Calu3 (cell line): ENCODE data around the gene KLF14. TPM values are rescaled to one million over a fixed set of nuclear protein-coding genes. Genes with fewer than 3 reads are reported as not detected.
"Not testable (repeated sequence)": the region's sequence is repeated elsewhere in the genome, so short reads cannot be mapped to it uniquely, and the experiment has no call there.

Source experiments
- BruUV-seq: library from RNA; stranded (reverse); fragments of 400-500 nt; replicated peaks from 2 replicates; lab custom pipeline; 2021; lab: Mats Ljungman, UMichigan
- CTCF ChIA-PET: fragments of 300-600 bp; sonication (Branson Sonifier 250); formaldehyde crosslinking; loops from one replicate; lab custom pipeline; 2022; ENCODE audit warnings: antibody characterized with exemption; lab: Charles Lee
- DNase-seq: peaks from one replicate; pipeline ENCODE4 v3.0.0; 2022
- H3K27ac Mint-ChIP-seq: one replicate; pipeline ENCODE4 v1.8.0; 2022; ENCODE audit warnings: mixed read lengths; ENCODE audit not compliant: unreplicated experiment
- H3K27me3 Mint-ChIP-seq: one replicate; pipeline ENCODE4 v1.8.0; 2022; ENCODE audit warnings: mixed read lengths; ENCODE audit not compliant: unreplicated experiment
- H3K36me3 Mint-ChIP-seq: one replicate; pipeline ENCODE4 v1.8.0; 2022; ENCODE audit warnings: mild to moderate bottlenecking, moderate library complexity, mixed read lengths; ENCODE audit not compliant: insufficient read depth, unreplicated experiment
- H3K4me1 Mint-ChIP-seq: one replicate; pipeline ENCODE4 v1.8.0; 2022; ENCODE audit warnings: mild to moderate bottlenecking, low read depth, mixed read lengths; ENCODE audit not compliant: unreplicated experiment
- H3K4me3 Mint-ChIP-seq: one replicate; pipeline ENCODE4 v1.8.0; 2022; ENCODE audit warnings: mild to moderate bottlenecking, low read depth, moderate library complexity, mixed read lengths; ENCODE audit not compliant: unreplicated experiment
- H3K9me3 Mint-ChIP-seq: one replicate; pipeline ENCODE4 v1.8.0; 2022; ENCODE audit warnings: low read depth, mixed read lengths; ENCODE audit not compliant: unreplicated experiment
- intact Hi-C: fragments of 100-400 bp; cut with micrococcal nuclease; formaldehyde crosslinking; loops from one replicate; pipeline ENCODE4 v1.10.0; 2022; ENCODE audit not compliant: unreplicated experiment
- total RNA-seq: library from RNA; stranded (reverse); gene quantifications from 2 replicates; pipeline ENCODE4 v1.2.3, GENCODE V29; 2022
- TF ChIP-seq, protein P1 (sequence below): fragments of 200-600 bp; IDR thresholded peaks from one replicate; pipeline ENCODE4 v1.8.0; 2022; ENCODE audit warnings: antibody characterized with exemption; ENCODE audit not compliant: unreplicated experiment

The KLF14 gene
- total RNA-seq, 1 experiment from 2014 or later = 0.17 TPM

DNA sequence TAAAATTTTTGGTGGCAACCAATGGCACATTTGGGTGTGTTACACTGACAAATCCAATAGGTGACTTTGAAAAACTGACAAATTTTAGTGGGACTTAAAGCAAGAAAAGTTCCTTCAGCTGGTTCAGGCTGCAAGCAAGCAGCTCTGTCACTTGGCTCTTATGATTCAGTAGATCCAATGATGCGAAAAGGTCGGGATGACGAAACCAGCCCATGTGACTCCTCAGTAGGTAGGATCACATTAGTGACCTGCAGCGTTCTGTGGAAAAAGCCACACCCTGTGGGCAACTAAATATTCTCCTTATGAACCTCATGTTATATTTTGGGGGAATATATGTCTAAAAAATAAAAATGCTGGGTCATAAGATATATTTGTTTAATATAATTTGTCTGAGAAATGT lies 34.3 kb downstream of the KLF14 start:
- Mint-ChIP-seq H3K36me3 (no peaks in the 10 kb centered on the region), H3K4me3 (no peak overlapping the region), H3K27ac (no peak overlapping the region), H3K4me1 (no peaks in the 10 kb centered on the region), H3K27me3 (no peaks in the 10 kb centered on the region), H3K9me3 (no peaks in the 10 kb centered on the region)
- no TSS peak for BruUV-seq
- CTCF ChIA-PET = no interaction called here
- TF ChIP-seq, protein P1, sequence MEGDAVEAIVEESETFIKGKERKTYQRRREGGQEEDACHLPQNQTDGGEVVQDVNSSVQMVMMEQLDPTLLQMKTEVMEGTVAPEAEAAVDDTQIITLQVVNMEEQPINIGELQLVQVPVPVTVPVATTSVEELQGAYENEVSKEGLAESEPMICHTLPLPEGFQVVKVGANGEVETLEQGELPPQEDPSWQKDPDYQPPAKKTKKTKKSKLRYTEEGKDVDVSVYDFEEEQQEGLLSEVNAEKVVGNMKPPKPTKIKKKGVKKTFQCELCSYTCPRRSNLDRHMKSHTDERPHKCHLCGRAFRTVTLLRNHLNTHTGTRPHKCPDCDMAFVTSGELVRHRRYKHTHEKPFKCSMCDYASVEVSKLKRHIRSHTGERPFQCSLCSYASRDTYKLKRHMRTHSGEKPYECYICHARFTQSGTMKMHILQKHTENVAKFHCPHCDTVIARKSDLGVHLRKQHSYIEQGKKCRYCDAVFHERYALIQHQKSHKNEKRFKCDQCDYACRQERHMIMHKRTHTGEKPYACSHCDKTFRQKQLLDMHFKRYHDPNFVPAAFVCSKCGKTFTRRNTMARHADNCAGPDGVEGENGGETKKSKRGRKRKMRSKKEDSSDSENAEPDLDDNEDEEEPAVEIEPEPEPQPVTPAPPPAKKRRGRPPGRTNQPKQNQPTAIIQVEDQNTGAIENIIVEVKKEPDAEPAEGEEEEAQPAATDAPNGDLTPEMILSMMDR = no peak
- DNase-seq = no peak
- intact Hi-C loops = loop anchor here (5.0 kb wide), 1 partner anchor 457 kb away; no protein-coding TSS in a partner anchor

DNA sequence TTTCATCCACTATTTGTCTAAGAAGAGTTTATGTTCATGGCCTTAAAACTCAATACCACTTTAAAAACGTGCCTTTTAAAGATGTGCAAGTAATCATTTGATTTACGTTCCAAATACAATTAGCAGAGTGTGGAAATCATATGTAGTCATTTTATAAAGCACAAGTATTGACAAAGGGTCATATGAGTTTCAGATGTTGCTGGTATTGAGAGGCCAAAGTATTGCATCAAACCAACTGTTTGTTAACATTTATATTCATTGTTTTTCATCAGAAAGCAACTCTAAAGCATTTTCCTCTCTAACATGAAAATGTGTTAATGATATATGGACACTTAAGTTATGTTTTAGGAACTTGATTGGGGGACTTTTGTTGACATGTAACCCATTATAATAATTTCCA lies 36.2 kb downstream of the KLF14 start:
- no peaks in the 10 kb centered on the region for H3K4me1 Mint-ChIP-seq
- no peak for DNase-seq
- no peaks in the 10 kb centered on the region for H3K9me3 Mint-ChIP-seq
- no peak overlapping the region for H3K27ac Mint-ChIP-seq
- CTCF ChIA-PET = no interaction called here
- intact Hi-C loops = loop anchor here (5.0 kb wide), 1 partner anchor 456 kb away; no protein-coding TSS in a partner anchor
- no TSS peak for BruUV-seq
- no peak overlapping the region for H3K4me3 Mint-ChIP-seq
- H3K27me3 Mint-ChIP-seq = no peaks in the 10 kb centered on the region
- H3K36me3 Mint-ChIP-seq = no peaks in the 10 kb centered on the region
- TF ChIP-seq, protein P1 = no peak

DNA sequence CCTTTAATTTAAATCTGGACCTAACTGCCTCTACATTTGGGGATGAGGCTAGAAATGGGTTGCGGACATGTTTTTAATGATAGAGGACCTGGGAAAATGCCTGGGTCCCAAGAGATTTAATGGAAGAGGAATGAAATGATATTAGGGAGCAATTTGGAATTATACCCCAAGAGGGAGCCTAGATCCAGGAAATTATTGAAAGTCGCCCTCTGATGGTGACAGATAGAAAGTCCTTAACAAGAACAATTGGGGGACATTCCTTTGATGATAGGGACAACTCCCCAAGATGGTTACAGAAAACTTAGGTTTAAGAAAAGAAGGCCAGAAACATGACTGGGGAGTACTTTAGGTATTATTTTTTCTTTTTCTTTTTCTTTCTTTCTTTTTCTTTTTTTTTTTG lies 38.2 kb downstream of the KLF14 start:
- CTCF ChIA-PET = no interaction called here
- peak; percentile 9 for DNase-seq
- Mint-ChIP-seq H3K36me3 (no peaks in the 10 kb centered on the region), H3K4me3 (no peak overlapping the region), H3K4me1 (no peaks in the 10 kb centered on the region), H3K9me3 (no peaks in the 10 kb centered on the region), H3K27me3 (no peaks in the 10 kb centered on the region), H3K27ac (no peak overlapping the region)
- intact Hi-C loops = loop anchor here (5.0 kb wide), 1 partner anchor 454 kb away; no protein-coding TSS in a partner anchor
- TF ChIP-seq, protein P1 = peak; percentile 48
- no TSS peak for BruUV-seq

DNA sequence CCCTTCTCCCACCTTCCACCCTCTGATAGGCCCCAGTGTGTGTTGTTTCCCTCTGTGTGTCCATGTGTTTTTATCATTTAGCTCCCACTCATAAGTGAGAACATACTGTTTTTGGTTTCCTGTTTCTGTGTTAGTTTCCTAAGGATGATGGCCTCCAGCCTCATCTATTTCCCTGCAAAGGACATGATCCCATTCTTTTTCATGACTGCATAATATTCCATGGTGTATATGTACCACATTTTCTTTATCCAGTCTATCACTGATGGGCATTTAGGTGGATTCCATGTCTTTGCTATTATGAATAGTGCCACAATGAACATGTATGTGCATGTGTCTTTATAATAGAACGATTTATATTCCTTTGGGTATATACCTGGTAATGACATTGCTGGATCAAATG lies 41.6 kb downstream of the KLF14 start:
- H3K4me3 Mint-ChIP-seq, BruUV-seq, DNase-seq, H3K36me3 Mint-ChIP-seq, CTCF ChIA-PET, H3K27me3 Mint-ChIP-seq, H3K9me3 Mint-ChIP-seq, H3K27ac Mint-ChIP-seq, H3K4me1 Mint-ChIP-seq, intact Hi-C loops: not testable (repeated sequence)

DNA sequence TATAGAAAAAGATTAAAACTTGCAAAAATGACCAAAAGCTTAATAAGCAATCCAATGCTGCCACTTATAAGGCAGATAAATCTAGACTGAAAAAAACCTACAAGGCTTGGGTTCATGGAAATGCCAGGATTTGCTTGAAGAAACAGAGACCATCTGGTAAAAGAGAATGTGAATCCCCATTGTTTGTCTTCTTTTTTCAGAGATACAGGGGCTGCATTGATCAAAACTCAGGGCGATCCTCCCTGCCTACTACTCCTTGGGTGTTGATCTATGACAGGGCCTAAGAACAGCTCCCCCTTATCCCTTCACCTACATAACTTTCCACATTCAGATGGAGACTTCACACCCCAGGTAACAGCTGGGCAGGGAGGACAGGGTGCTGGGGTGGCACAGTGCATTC lies 44.3 kb downstream of the KLF14 start:
- no peaks in the 10 kb centered on the region for H3K36me3 Mint-ChIP-seq
- TF ChIP-seq, protein P1 = no peak
- CTCF ChIA-PET = no interaction called here
- no peaks in the 10 kb centered on the region for H3K4me1 Mint-ChIP-seq
- no peak for DNase-seq
- intact Hi-C loops = no loop called here
- peaks cover 5% of the 10 kb centered on the region for H3K9me3 Mint-ChIP-seq
- no TSS peak for BruUV-seq
- H3K27me3 Mint-ChIP-seq = no peaks in the 10 kb centered on the region
- H3K4me3 Mint-ChIP-seq = no peak overlapping the region
- H3K27ac Mint-ChIP-seq = no peak overlapping the region
